Central memory CD8-positive, alpha-beta T cell (primary cell): ENCODE results near the gene WNK1.
A peak's percentile ranks its signal among the peaks of the same experiment; 100 is the strongest.

Experiments used
- ATAC-seq: fragments of 150-1000 bp; cut with Tn5 transposase; replicated peaks from 2 replicates; pipeline ENCODE4 v1.10.0; 2022; ENCODE audit warnings: mild to moderate bottlenecking, moderate FRiP score, moderate number of reproducible peaks; ENCODE audit not compliant: poor library complexity, severe bottlenecking; ENCODE audit errors: extremely low read depth
- DNase-seq, 2 donors: peaks; one replicate each; pipeline ENCODE4 v3.0.0; 2021; ENCODE audit warnings: low spot score in 2 of 2
- H3K27ac Mint-ChIP-seq: one replicate; pipeline ENCODE4 v1.8.0; 2022; ENCODE audit warnings: low read depth, mild to moderate bottlenecking, moderate library complexity, mixed read lengths
- H3K27me3 Mint-ChIP-seq: one replicate; pipeline ENCODE4 v1.8.0; 2022; ENCODE audit warnings: mixed read lengths
- H3K36me3 Mint-ChIP-seq: one replicate; pipeline ENCODE4 v1.8.0; 2022; ENCODE audit warnings: mild to moderate bottlenecking, moderate library complexity, mixed read lengths; ENCODE audit not compliant: insufficient read depth
- H3K4me1 Mint-ChIP-seq: one replicate; pipeline ENCODE4 v1.8.0; 2022; ENCODE audit warnings: mixed read lengths
- H3K4me3 Mint-ChIP-seq: one replicate; pipeline ENCODE4 v1.8.0; 2022; ENCODE audit warnings: mild to moderate bottlenecking, moderate library complexity, mixed read lengths
- H3K9me3 Mint-ChIP-seq: one replicate; pipeline ENCODE4 v1.8.0; 2022; ENCODE audit warnings: mixed read lengths

WNK1 gene

DNA sequence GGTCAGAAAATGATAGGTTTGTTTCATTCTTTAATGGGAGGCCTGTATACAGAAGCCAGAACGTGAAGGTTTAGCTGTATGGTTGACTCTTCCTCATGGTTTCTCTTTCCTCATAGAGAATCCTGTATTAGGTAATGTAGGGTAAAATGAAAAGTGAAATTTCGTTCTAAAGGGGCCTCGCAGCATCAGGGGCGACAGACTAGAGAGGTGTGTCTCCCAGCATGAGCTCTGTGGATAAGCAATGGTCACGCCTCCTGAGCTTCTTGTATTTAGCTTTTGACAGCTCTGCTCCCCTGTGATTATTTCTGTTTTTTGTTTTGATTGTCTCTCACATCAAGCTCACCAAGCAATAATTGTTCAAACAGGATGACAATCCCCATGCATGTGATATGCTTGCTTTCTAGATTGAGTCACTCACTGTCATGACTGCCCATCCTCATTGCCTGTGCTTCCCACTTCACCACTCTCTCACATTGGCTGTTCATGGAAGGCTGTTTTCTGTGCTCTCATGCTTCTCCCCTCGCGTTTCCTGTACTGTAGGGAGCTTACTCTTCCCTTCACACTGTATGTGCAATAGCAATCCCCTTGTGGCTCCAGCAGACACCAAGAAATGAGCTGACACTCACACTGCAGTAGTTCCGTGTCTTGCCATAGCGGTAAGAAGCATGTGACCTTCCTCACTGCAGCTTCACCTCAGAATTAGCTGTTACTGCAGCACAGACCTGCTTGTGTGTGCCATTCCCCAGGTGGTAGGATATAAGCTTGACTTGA, 153.1 kb downstream of the WNK1 start:
- Mint-ChIP-seq H3K9me3 (no peaks in the 10 kb centered on the region), H3K4me1 (peaks cover 47% of the 10 kb centered on the region), H3K36me3 (peaks cover 76% of the 10 kb centered on the region), H3K4me3 (peak overlapping the region; percentile 25), H3K27me3 (no peaks in the 10 kb centered on the region), H3K27ac (peak overlapping the region; percentile 83)
- ATAC-seq (peak; percentile 74), DNase-seq (no peak)

DNA sequence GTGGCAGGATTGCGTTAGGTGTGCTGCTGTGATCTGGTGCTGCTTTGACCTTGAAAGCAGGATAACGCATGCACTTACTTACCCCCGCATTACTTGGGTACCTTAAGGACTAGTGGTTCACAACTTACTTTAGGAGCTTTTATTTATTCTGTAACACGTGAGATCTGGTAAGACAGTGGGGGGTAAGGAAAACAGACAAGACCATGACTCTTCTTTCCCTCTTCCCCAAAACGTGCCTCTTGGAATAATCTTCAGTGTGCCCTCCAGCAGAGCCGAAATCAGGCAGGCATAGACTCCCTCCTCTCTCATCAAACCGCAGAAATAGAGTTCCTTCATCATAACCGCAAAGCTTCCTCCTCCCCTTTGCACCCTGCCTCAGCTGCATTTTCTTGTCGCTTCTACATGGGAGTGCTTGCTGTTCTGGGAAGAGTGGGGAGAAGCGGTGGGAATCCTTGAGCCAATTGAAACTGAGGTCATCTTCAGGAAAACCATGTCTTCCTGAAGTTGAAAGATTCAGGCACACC, 153.7 kb downstream of the WNK1 start:
- ATAC-seq (peak; percentile 31), DNase-seq (no peak)
- Mint-ChIP-seq H3K36me3 (peaks cover 69% of the 10 kb centered on the region), H3K27ac (peak overlapping the region; percentile 83), H3K27me3 (no peaks in the 10 kb centered on the region), H3K9me3 (no peaks in the 10 kb centered on the region), H3K4me3 (peak overlapping the region; percentile 25), H3K4me1 (peaks cover 47% of the 10 kb centered on the region)

DNA sequence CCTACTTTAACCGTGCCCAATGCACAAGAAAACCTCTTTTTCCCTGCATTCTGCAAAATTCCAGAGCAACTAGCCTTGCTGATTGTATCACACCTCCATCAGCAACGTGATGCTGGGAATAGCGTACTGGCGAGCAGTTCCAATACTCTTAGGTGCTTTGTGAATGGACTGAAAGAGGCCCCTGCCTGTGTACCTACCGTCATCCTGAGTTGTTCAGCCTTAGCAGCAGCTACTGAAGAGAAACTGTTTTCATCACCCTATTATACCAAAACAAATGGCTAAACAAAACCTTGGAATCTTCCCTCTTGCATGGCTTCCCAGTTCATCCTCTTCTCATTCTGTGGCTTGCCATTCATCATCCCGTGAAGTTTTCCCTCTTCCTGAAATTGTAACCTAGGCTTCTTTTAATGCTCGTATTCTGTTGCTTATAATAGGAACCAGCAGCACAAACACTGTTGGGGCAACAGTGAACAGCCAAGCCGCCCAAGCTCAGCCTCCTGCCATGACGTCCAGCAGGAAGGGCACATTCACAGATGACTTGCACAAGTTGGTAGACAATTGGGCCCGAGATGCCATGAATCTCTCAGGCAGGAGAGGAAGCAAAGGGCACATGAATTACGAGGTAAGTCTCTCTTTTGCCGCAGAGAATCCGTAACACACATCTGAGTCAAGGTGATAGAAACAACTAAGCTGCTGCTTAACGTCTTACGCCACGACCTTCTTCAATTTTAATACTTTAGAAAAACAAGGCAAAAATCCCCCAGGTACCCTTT, 155.2 kb downstream of the WNK1 start:
- Mint-ChIP-seq H3K4me3 (no peak overlapping the region), H3K27me3 (no peaks in the 10 kb centered on the region), H3K36me3 (peaks cover 57% of the 10 kb centered on the region), H3K27ac (no peak overlapping the region), H3K9me3 (no peaks in the 10 kb centered on the region), H3K4me1 (peaks cover 38% of the 10 kb centered on the region)
- ATAC-seq (no peak), DNase-seq (no peak)

- no peak overlapping the region for H3K27ac Mint-ChIP-seq
- H3K4me3 Mint-ChIP-seq, result no peak overlapping the region
- ATAC-seq (no peak), DNase-seq (no peak)
- H3K9me3 Mint-ChIP-seq, result no peaks in the 10 kb centered on the region
- H3K4me1 Mint-ChIP-seq, result peaks cover 37% of the 10 kb centered on the region
- H3K27me3 Mint-ChIP-seq, result no peaks in the 10 kb centered on the region
- H3K36me3 Mint-ChIP-seq, result peaks cover 59% of the 10 kb centered on the region
These were observed 157.5 kb downstream of the WNK1 start for GRCh38 chr12:909861-910260.

DNA sequence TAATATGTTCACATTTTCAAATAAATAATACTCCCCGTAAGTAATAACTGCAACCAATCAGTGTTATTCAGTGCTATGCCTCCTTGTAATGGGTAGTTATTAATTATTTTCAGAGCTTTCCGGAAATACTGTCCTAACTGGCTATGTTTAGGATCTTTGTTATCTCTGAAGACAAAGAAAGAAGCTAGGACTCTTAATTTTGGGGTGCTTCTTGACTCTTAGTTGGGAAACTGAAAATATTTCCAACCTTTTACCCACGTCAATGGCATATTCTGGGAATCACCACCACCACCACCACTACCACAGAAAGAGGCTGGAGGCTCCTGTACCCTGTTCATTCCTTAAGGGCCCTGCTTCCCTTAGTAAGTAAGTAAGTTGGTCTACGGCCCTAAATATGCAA, 158.0 kb downstream of the WNK1 start:
- DNase-seq (no peak), ATAC-seq (no peak)
- H3K36me3 Mint-ChIP-seq, result peaks cover 65% of the 10 kb centered on the region
- no peak overlapping the region for H3K4me3 Mint-ChIP-seq
- no peak overlapping the region for H3K27ac Mint-ChIP-seq
- peaks cover 37% of the 10 kb centered on the region for H3K4me1 Mint-ChIP-seq
- no peaks in the 10 kb centered on the region for H3K9me3 Mint-ChIP-seq
- no peaks in the 10 kb centered on the region for H3K27me3 Mint-ChIP-seq

- Mint-ChIP-seq H3K9me3 (no peaks in the 10 kb centered on the region), H3K36me3 (peaks cover 61% of the 10 kb centered on the region), H3K27ac (no peak overlapping the region), H3K4me1 (peaks cover 28% of the 10 kb centered on the region), H3K27me3 (no peaks in the 10 kb centered on the region), H3K4me3 (no peak overlapping the region)
- ATAC-seq, result no peak
- DNase-seq, result no peak
These were observed 158.9 kb downstream of the WNK1 start for GRCh38 chr12:911191-911826.

GRCh38 chr12:912466-913235, 160.3 kb downstream of the WNK1 start:
- ATAC-seq (no peak), DNase-seq (no peak)
- Mint-ChIP-seq H3K27ac (no peak overlapping the region), H3K27me3 (no peaks in the 10 kb centered on the region), H3K9me3 (no peaks in the 10 kb centered on the region), H3K36me3 (peaks cover 67% of the 10 kb centered on the region), H3K4me3 (no peak overlapping the region), H3K4me1 (peaks cover 19% of the 10 kb centered on the region)

DNA sequence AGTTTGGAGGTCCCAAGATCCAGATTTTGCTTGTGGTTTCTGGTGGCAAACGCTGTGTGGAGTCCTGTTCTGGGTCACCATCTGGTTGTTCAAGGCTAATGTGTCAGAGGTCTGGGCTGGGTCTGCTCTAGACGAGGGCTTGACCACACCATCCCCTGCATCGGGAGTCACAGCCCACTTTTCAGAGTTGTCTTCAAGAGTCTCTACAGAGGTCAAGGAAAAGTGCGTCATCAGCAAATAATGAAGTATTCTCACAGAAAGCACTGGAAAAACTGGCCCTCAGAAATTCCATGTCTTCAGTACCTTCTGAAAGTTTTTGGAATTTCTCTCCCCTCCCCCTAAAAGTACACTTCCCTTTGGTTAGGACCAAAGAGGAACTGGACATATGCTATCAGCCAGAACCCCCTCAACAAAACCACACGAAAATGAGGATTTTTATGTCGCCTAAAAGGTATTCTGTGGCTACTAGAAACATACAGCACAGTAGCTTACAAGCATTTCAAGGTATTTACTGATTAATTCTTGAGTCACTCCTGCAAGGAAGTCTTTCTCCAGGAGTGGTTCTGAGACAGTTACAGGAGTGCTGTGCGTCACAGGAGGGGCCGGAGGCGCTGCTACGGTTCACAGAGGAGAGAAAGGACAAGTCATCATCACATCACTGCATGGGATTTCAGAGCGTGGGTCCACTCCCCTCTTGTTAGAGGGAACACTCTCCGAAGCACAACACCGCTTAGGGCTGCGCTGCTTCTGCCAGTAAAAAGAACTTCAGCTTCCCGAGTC, 161.7 kb downstream of the WNK1 start:
- Mint-ChIP-seq H3K27ac (peak overlapping the region; percentile 77), H3K36me3 (peaks cover 65% of the 10 kb centered on the region), H3K27me3 (no peaks in the 10 kb centered on the region), H3K4me1 (peaks cover 19% of the 10 kb centered on the region), H3K4me3 (no peak overlapping the region), H3K9me3 (no peaks in the 10 kb centered on the region)
- DNase-seq, result no peak
- no peak for ATAC-seq

- Mint-ChIP-seq H3K4me1 (peaks cover 19% of the 10 kb centered on the region), H3K27me3 (no peaks in the 10 kb centered on the region), H3K36me3 (peaks cover 65% of the 10 kb centered on the region), H3K4me3 (no peak overlapping the region), H3K9me3 (no peaks in the 10 kb centered on the region), H3K27ac (no peak overlapping the region)
- no peak for DNase-seq
- ATAC-seq, result peak; percentile 43
These were observed 162.7 kb downstream of the WNK1 start for GRCh38 chr12:915090-915489.

DNA sequence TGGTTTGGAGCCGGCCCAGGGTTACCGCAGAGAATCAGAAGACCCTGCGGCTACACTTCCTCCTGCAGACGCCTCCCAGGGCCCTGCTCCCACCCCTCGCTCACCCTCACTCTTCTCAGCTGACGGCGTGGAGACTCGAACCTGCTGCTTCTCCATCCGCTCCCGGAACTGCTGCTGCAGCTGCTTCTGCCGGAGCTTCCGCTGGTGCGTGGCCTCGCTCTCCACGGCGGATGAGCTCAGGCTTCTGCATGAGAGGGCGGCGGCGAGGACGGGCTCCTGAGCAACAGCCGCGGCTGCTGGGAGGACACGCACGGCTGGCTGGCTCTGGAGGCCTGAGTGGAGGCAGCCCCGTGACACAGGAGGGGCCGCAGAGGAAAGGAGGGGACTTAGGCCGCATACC, 163.9 kb downstream of the WNK1 start:
- H3K36me3 Mint-ChIP-seq, result peaks cover 66% of the 10 kb centered on the region
- H3K27ac Mint-ChIP-seq, result peak overlapping the region; percentile 61
- H3K4me1 Mint-ChIP-seq, result peaks cover 24% of the 10 kb centered on the region
- no peaks in the 10 kb centered on the region for H3K9me3 Mint-ChIP-seq
- no peak for DNase-seq
- no peak overlapping the region for H3K4me3 Mint-ChIP-seq
- no peaks in the 10 kb centered on the region for H3K27me3 Mint-ChIP-seq
- ATAC-seq, result no peak

- Mint-ChIP-seq H3K27ac (peak overlapping the region; percentile 61), H3K27me3 (no peaks in the 10 kb centered on the region), H3K4me1 (peaks cover 27% of the 10 kb centered on the region), H3K36me3 (peaks cover 66% of the 10 kb centered on the region), H3K9me3 (no peaks in the 10 kb centered on the region), H3K4me3 (no peak overlapping the region)
- DNase-seq, result no peak
- ATAC-seq, result no peak
These were observed 164.5 kb downstream of the WNK1 start for GRCh38 chr12:916712-917445.
